Small intestine (tissue), 7 donors: ENCODE measurements around the gene MAMDC2. TPM values are rescaled to one million over a fixed set of nuclear protein-coding genes. Genes with fewer than 3 reads are reported as not detected.

Experiments
- DNase-seq, 2 donors: peaks; one replicate each; pipeline versions ENCODE4 v3.0.0 to v3.0.0-alpha.2; 2013
- FAIRE-seq: peaks from 2 replicates; lab custom pipeline; 2012; peaks lifted over from hg19 to GRCh38; lab: Jason Lieb, UNC
- H3K27ac ChIP-seq, 3 donors: one replicate each; pipeline ENCODE4 v1.5.1; 2013; ENCODE audit warnings: low read length in 2 of 3, mild to moderate bottlenecking in 2 of 3, control low read depth in 1 of 3, inconsistent platforms in 1 of 3, low read depth in 1 of 3, moderate library complexity in 1 of 3
- H3K27me3 ChIP-seq, 3 donors: one replicate each; pipeline ENCODE4 v1.6.1; 2013; ENCODE audit warnings: low read length in 3 of 3, inconsistent platforms in 1 of 3; ENCODE audit not compliant: control insufficient read depth in 3 of 3, insufficient read depth in 3 of 3
- H3K36me3 ChIP-seq, 3 donors: one replicate each; pipeline ENCODE4 v1.6.1; 2013; ENCODE audit warnings: low read length in 3 of 3, inconsistent platforms in 1 of 3, low read depth in 1 of 3, mild to moderate bottlenecking in 1 of 3, moderate library complexity in 1 of 3; ENCODE audit not compliant: control insufficient read depth in 3 of 3, insufficient read depth in 2 of 3
- H3K4me1 ChIP-seq, 3 donors: one replicate each; pipeline ENCODE4 v1.6.1; 2013; ENCODE audit warnings: low read length in 2 of 3, inconsistent platforms in 1 of 3, low read depth in 1 of 3, mild to moderate bottlenecking in 1 of 3, moderate library complexity in 1 of 3; ENCODE audit not compliant: control insufficient read depth in 3 of 3, insufficient read depth in 2 of 3
- H3K4me3 ChIP-seq, 3 donors: one replicate each; pipeline ENCODE4 v1.5.1; 2013; ENCODE audit warnings: low read length in 3 of 3, control low read depth in 1 of 3, inconsistent platforms in 1 of 3, low read depth in 1 of 3, mild to moderate bottlenecking in 1 of 3, moderate library complexity in 1 of 3
- H3K9me3 ChIP-seq, 2 donors: one replicate each; pipeline ENCODE4 v1.6.1; 2013; ENCODE audit warnings: low read depth in 1 of 2, low read length in 1 of 2; ENCODE audit not compliant: control insufficient read depth in 2 of 2, insufficient read depth in 1 of 2
- WGBS, 3 donors: extraction: QIAGEN DNeasy Blood & Tissue Kit; methylation state at CpG; one replicate each; pipeline ENCODE4 v1.1.7; 2013; 5-methylcytosine and 5-hydroxymethylcytosine counted together
- polyA plus RNA-seq, 4 donors: library from polyadenylated mRNA; stranded (reverse) in 3 of 4; unstranded in 1 of 4; fragments of 200-250 nt in 3 of 4; fragments of 120-200 nt in 1 of 4; gene quantifications; one replicate each; pipeline versions ENCODE4 v1.2.1 to v1.2.3, GENCODE V29; 2013
- donor health status: healthy with polysubstance abuse.
- donor health status: control.
- donor health status: control.
- donor health status: Bipolar disorder and iron deficiency.
- donor health status: healthy.

The MAMDC2 gene
- polyA plus RNA-seq, 4 donors: 1.1 to 13.0 (median 1.6) TPM; not detected in 1

DNA sequence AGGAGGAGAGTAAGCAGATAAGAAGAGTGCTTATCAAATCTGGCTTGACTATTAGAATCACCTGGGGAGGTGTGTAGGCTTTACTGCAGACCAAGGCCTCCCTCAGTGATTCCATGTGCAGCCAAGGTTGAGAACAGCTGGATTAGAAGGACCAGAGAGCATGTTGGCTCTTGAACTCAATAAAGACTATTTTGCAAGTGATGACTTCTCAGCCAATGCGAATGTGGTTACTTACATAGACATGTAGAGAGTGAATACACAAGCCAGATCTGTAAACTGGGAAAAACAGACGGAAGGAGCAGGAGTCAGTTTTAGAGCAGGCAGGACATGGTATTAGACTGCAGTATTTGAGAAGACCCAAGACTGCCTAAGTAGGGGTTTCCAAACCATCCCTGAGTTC lies 48.5 kb downstream of the MAMDC2 start:
- no peak for FAIRE-seq
- peak overlapping the region in 1 of 3 donors; percentile 54 for H3K27ac ChIP-seq

DNA sequence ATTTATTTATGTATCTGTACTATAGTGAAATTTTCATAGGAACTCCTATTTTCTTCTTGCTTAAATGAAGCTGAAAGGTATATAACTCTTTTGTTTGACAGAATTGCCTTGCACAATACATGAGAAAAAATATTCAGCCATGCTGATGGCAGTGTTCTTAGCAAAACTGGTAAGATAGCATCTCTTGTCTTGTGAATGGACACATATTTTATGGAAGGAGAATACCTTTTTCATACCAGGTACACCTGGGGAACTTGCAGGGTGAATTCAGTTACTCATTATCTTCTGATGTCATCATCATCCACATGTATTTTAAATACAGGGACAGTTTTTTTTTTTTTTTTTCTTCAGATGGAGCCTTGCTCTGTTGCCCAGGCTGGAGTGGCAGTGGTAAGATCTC lies 49.4 kb downstream of the MAMDC2 start:
- no peak for DNase-seq
- FAIRE-seq: no peak
- no peaks in the 10 kb centered on the region for H3K27me3 ChIP-seq
- no peaks in the 10 kb centered on the region for H3K4me1 ChIP-seq
- H3K9me3 ChIP-seq: no peaks in the 10 kb centered on the region
- no peak overlapping the region for H3K4me3 ChIP-seq
- H3K27ac ChIP-seq: no peak overlapping the region
- no peaks in the 10 kb centered on the region for H3K36me3 ChIP-seq

More for the DNA sequence above, 48.5 kb downstream of the MAMDC2 start:
- 49 to 89% (median 85%) methylated on average over 2 of the region's 2 CpGs for WGBS, 3 donors
- Histone ChIP-seq H3K36me3 (no peaks in the 10 kb centered on the region), H3K4me1 (no peaks in the 10 kb centered on the region), H3K9me3 (no peaks in the 10 kb centered on the region), H3K27me3 (no peaks in the 10 kb centered on the region), H3K4me3 (no peak overlapping the region)
- DNase-seq: no peak

DNA sequence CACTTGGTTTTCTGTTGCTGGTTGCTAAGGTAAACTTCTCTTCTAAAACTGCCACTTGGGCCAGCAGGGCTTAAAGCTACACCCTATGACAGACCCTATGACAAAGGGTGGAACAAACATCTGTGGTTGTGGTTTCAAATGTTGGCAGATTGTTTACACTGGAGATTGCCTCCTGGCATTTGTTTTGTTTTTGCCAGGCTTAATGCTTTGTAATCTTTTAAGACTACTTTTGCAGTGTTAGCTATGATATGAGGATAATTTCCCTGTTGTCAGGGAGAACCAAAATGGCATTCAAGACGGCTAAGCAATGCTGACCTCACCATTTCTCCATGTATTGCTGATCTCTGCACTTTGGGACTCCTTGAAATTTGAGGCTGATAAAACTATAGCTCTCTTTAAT lies 50.3 kb downstream of the MAMDC2 start:
- Histone ChIP-seq H3K9me3 (no peaks in the 10 kb centered on the region), H3K36me3 (no peaks in the 10 kb centered on the region), H3K27ac (no peak overlapping the region), H3K4me1 (no peaks in the 10 kb centered on the region), H3K27me3 (no peaks in the 10 kb centered on the region), H3K4me3 (no peak overlapping the region)
- no peak for DNase-seq
- WGBS, 3 donors: 34 to 72% (median 58%) methylated on average over 1 of the region's 1 CpG
- FAIRE-seq: no peak

DNA sequence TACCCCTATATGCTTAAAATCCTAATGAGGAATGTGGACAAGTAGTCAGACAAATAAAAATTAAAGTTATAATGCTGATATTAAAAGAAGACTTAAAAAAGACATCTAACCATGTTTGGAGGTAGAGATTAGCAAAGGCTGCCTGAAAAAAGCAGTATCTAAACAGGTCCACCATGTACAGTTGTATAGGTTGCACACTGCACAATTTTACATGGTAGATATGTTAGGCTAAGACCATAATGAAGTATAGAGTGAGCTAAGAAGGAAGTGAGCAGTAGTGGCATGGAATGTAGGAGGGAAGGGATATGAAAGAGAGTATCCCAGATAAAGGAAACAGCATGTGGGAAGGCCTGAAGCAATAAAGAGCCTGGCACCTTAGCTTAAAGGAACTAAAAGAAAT lies 51.1 kb downstream of the MAMDC2 start:
- DNase-seq: no peak
- H3K27me3 ChIP-seq: no peaks in the 10 kb centered on the region
- no peak for FAIRE-seq
- H3K36me3 ChIP-seq: no peaks in the 10 kb centered on the region
- no peaks in the 10 kb centered on the region for H3K4me1 ChIP-seq
- no peak overlapping the region for H3K4me3 ChIP-seq
- H3K9me3 ChIP-seq: no peaks in the 10 kb centered on the region
- H3K27ac ChIP-seq: no peak overlapping the region

DNA sequence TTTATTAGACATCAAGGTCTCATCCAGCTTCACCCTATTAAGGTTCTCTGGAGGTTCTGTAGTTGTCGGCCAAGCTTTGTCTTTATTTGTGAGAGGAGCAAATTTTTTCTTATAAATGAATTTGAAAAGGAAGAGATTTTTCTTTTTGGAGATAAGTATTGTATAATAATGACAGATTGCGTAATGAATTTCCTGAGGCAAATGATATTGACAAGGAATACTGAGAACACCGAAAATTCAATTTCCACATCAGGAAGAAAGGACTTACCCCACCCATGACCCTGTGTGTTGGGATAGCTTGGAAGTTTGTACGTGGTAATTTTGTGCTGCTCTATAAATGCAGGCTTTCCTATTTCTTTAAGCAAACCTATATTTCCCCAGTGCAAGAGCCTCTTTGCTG lies 53.5 kb downstream of the MAMDC2 start:
- Histone ChIP-seq H3K27ac (no peak overlapping the region), H3K9me3 (no peaks in the 10 kb centered on the region), H3K4me1 (no peaks in the 10 kb centered on the region), H3K36me3 (no peaks in the 10 kb centered on the region), H3K4me3 (no peak overlapping the region), H3K27me3 (no peaks in the 10 kb centered on the region)
- FAIRE-seq (no peak), DNase-seq (no peak)
- WGBS, 3 donors: 78 to 84% (median 80%) methylated on average over 4 of the region's 4 CpGs

DNA sequence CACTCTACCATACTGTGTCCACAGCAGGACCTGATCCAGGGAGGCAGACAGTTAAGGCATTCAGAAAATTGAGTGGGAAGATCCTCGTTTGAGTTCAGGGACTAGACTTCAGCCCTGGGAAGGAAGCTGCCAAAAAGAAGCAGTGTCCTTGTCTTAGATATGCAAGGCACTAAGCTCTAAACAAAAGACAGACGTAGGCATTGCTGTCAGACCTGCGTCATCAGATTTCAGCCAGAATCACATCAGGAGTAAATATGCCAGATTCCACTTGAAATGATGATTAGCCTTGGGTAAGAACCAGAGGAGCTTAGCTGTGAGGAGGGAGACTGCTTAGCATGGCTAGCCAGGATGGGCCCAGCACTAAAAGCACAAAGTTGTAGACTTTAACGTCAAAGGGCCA lies 56.7 kb downstream of the MAMDC2 start:
- Histone ChIP-seq H3K4me3 (no peak overlapping the region), H3K9me3 (no peaks in the 10 kb centered on the region), H3K4me1 (no peaks in the 10 kb centered on the region), H3K27me3 (no peaks in the 10 kb centered on the region), H3K36me3 (no peaks in the 10 kb centered on the region), H3K27ac (no peak overlapping the region)
- DNase-seq (no peak), FAIRE-seq (no peak)
- WGBS, 3 donors: 61 to 74% (median 72%) methylated on average over 4 of the region's 4 CpGs

DNA sequence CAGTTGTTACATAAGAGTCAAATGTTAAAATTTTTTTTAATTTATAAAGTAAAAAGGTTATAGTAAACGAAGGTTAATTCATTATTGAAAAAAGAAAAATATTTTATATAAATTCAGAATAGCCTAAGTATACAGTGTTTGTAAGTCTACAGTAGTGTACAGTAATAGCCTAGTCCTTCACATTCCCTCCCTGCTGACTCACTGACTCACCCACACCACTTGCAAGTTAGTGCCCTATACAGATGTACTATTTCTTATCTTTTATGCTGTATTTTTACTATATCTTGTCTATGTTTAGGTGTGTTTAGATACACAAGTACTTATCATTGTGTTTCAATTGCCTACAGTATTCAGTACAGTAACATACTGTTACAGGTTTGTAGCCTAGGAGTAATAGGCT lies 57.6 kb downstream of the MAMDC2 start:
- Histone ChIP-seq H3K27ac (no peak overlapping the region), H3K36me3 (no peaks in the 10 kb centered on the region), H3K9me3 (no peaks in the 10 kb centered on the region), H3K4me1 (no peaks in the 10 kb centered on the region), H3K27me3 (no peaks in the 10 kb centered on the region), H3K4me3 (no peak overlapping the region)
- DNase-seq (no peak), FAIRE-seq (no peak)
- WGBS, 3 donors: 69 to 84% (median 74%) methylated on average over 1 of the region's 1 CpG

DNA sequence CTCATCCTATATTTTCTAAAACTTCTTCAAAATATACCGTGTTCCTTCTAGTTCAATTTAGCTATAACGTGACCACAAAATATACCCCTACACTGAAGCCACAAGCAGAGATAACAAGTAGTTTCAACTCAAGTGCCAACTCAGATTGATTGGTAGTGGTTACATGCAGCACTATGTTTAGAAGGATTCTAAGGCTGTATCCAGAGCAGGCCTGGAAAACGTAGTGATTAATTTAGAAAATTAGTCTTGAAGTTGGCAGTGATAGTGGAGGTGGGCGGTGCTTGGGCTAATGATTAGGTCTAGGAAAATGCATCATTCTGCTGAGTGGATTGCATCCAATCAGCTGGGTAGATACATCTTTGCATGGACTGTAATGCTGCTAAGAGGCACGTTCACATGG lies 61.5 kb downstream of the MAMDC2 start:
- Histone ChIP-seq H3K36me3 (no peaks in the 10 kb centered on the region), H3K4me3 (no peak overlapping the region), H3K27me3 (no peaks in the 10 kb centered on the region), H3K27ac (no peak overlapping the region), H3K4me1 (no peaks in the 10 kb centered on the region), H3K9me3 (no peaks in the 10 kb centered on the region)
- DNase-seq: no peak
- WGBS, 3 donors: 61 to 75% (median 67%) methylated on average over 5 of the region's 5 CpGs
- no peak for FAIRE-seq

DNA sequence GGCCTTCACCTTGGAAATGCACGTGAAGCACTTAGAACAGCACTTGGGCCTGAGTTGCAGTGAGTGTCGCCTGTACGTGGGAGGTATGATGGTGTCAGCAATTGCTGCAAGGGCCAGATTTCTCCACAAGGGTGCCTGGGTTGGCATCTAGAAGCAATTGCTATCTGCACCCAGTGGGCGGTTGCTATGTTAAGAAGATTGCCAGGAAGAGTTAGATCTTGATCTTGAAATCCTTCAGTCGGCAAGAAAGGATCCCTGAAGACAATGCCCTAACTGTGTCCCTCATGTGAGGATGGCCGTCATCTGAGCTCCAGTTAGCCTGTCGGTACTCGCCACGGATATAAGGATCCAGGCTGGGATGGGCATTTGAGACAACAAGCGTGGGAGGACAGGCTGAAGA lies 62.9 kb downstream of the MAMDC2 start:
- Histone ChIP-seq H3K4me3 (no peak overlapping the region), H3K27me3 (no peaks in the 10 kb centered on the region), H3K36me3 (no peaks in the 10 kb centered on the region), H3K9me3 (no peaks in the 10 kb centered on the region), H3K27ac (no peak overlapping the region), H3K4me1 (no peaks in the 10 kb centered on the region)
- WGBS, 3 donors: 87 to 93% (median 90%) methylated on average over 10 of the region's 10 CpGs
- FAIRE-seq (no peak), DNase-seq (no peak)
